ENCODE results near the gene PDGFC.

PDGFC gene

GRCh38 chr4:156775813-156776212 lies 195.8 kb downstream of the PDGFC start:
- DNase-seq = peak; percentile 84

DNA sequence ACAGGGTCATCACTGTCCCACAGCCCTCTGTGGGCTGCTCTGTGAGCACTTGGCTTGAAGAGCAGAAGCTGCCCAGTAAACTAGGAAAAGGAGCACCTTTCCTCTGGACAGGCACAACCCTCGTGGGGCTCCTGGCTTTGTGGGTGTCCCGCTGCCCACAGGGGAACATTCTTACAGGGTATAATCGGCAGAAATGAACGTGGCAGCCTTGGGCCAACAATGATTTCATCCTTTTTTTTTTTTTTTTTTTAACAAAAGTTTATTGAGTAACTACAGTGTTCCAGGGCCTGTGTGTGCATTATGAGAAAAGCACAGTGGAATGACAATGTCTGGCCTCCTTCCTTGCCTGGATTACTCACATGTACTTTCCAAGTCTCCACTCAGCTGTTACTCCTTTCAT lies 197.2 kb downstream of the PDGFC start:
- DNase-seq = no peak

DNA sequence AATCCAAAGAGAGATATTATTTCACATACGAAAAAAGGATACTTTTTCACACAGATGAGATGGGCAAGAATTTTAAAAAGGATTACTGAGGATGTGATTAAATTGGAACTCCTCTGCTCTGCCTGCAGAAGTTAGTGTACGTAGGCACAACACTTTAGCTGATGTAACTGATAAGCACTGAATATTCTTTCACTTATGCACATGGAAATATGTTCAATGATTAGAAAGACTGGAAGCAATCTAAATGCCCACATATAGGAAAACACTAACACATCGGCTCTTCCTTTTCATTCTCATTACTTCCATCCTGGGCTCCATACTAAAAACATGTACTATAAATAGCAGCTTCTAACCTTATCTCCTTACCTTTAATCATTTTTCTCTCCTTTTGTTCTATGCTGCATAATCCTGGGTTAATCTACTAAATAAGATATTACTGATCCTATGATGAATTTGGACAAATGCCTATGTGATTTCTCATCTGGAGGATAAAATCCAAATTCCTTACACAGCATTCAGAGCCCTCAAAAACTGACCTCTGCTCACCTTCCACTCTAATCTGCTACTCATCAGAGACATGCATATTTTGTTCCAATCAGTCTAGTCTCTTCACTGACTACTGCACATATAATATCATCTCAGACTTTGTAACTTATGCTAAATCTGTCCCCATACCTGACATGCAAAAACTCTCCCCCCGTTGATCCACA lies 197.8 kb downstream of the PDGFC start:
- no peak for DNase-seq

GRCh38 chr4:156771171-156771837 lies 200.3 kb downstream of the PDGFC start:
- peak; percentile 33 for DNase-seq

DNA sequence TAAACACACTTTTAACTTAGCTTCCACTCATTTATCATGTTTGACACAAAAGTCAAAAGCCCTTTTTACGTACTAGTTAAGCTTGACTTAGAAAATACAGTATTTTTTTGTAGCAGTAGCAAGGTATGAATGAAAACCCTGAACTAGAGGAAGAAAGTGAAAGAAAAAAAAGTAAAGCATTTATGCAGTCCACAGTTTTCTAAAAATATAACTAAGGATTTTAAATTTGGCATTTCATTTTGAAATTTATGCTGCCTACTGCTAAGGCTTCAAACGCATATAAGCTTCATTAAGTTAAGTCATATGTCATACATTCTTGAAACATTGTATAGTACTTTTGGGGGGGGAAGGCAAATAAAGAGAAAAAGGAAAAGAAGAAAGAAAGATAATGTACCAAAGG lies 201.5 kb downstream of the PDGFC start:
- no peak for DNase-seq

- no peak for DNase-seq
Measured at GRCh38 chr4:156767911-156768415, 203.6 kb downstream of the PDGFC start.

DNA sequence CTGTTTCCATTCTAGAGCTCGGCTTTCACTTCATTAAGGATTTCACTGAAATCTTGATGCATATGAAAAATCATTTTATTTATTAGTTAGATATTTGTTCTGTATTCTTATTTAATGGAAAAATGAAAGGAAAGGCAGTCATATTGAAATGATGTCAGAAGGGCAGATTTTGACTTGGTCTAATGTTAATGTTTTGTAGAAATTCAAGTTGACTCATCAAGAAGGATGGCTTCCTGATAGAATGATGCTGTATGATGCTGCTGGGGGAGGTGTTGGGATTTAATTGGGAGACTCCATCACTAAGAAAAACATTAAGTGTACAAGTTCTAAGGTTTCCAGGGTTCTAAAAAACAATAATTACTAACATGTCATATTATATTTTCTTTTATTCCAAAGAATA lies 204.8 kb downstream of the PDGFC start:
- no peak for DNase-seq

DNA sequence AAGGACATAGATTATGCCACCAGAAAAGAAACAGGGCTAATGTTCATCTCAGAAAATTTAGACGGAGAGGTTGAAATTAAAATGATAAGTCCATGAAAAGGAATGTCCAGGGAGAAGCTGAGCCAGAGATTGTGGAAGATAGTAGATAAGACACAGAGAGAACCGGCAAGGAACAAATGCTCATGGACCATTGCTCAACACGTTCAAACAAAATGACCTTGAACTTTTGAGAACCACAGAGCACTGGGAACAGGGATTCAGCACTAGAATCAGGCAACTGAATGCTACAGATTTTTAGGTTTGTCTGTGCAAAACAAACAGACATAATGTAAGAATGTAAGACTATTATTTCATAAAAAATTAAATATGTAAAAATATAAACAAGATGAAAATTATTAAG lies 206.3 kb downstream of the PDGFC start:
- DNase-seq = no peak

DNA sequence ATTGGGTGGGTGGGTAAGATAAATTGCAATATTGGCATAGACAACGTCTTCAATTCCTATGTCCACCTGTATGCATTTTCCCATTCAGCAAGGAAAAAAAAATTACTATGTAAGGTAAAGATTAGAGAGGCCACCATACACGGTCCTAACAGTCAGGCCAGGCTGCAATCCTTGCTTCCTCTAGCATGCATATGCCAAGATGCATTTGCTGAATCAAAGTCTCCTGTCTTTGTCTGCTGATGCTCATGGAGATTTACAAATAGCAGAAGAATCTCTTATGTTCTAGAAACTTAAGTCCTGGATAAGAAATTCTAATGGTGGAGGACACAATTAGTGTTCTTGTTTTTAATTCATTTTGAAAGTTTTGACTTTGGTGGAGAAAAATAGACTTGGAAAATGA lies 206.8 kb downstream of the PDGFC start:
- no peak for DNase-seq

DNA sequence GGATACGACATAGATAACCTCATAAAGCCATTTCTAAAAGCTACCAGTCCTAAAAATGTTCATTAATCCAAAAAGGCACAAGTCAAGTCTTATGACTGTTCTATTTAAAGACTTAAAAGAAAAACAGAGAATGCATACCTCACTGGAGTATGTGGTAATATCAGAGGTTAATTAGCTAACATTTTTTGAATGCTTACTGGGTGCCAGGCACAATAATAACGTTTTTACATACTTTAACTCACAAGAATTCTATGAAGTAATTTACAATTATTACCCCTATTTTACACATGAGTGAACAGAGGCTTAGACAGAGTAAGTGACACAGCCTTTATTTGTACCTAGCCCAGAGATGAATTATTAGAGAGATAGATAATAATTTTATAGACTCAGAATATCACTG lies 207.5 kb downstream of the PDGFC start:
- no peak for DNase-seq

GRCh38 chr4:156763511-156763910 lies 208.1 kb downstream of the PDGFC start:
- DNase-seq = no peak

DNA sequence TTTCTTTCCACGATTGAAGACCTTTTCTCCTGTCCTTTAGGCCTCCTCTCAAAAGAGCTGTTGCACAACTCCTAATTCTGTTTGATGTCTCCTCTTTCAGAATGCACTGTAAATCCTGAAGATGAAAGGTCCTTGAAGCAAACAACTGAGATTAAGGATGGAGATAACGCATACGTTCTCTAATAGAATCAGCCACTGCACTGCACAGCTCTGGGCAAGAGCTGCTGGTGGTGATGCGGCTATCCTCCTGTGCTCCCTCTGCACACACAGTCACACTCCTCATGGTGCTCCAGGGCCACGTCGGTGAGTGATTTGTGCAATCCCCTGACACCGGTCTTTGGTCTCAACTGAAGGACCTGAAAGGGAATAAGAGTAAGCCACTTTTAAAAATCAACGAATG lies 208.7 kb downstream of the PDGFC start:
- no peak for DNase-seq

DNA sequence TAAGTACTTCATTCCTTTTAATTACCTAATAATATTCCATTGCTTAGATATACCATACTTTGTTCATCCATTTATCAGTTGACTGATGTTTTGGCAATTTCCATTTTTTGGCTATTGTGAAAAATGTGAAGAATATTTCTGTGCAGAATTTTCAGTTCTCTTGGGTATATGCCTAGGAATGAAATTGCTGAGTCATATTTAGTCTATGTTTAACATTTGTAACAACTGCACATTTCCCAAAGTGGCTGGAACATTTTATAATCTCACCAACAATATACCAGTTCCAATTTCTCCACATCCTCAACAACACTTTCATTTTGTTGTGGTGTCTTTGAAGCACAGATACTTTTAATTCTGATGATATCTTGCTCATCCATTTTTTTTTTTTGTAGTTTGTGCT lies 215.5 kb downstream of the PDGFC start:
- no peak for DNase-seq

GRCh38 chr4:156754832-156755570 lies 216.6 kb downstream of the PDGFC start:
- DNase-seq = peak; percentile 60

DNA sequence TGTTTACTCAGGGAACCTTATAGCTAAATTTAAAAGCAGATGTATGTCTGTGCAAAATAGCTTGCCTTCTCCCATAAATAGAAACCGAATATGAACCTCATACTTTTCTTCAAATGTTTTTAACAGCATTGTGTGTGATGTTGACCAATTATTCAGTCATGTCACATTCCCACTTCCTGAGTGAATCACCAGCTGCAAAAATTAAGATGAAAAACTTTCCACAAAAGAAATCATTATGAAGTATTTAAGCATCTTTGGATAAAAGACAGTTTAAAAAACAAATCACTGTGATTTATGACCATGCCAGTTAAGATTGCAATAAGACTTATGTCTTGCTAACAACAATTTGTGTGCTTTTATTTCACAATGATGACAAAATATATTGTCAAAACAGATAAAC lies 220.1 kb downstream of the PDGFC start:
- peak; percentile 9 for DNase-seq

DNA sequence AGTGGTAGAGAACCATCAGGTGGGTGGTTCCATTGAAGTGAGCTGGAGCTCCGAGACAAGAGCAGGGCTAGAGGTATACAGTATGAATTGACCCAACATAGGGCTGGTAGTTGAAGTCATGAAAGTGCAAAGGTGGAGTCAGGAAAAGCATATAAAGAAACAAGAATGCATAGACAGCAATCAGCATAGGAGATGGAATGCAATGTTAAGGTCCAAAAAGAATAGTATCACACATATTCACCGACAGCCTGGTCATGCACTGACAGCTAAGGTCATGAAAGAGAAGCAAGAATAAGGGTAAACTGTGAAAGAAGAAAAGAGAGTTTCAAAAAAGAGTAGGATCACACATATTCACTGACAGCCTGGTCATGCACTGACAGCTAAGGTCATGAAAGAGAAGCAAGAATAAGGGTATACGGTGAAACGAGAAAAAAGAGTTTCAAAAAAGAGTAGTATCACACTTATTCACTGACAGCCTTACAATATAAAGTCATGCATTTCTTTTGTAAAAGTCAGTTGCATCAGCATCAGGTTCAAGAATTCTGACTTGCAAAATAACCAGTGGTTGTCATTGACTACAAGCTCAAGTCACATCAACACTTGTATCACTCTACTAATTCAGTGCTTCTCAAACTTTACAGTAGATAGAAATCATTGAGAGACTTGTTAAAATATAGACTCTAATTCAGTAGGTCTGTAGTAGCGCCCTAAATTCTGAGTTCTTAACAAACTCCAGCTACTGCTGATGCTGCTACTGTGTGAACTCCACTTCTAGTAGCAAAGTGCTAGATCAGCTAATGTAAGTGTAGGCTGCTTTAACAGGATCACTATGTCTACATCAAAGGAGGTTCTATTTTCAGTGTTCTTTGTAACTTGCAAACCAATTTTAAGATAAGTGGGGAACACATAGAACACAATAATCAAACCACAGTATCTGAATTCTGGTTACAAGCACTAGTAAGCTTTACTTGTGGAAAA lies 221.9 kb downstream of the PDGFC start:
- DNase-seq = no peak

- DNase-seq = no peak
Measured at GRCh38 chr4:156746111-156746510, 225.5 kb downstream of the PDGFC start.

- DNase-seq = no peak
Measured at GRCh38 chr4:156738766-156739165, 232.8 kb downstream of the PDGFC start.

- DNase-seq = no peak
Measured at GRCh38 chr4:156734965-156735895, 236.4 kb downstream of the PDGFC start.

GRCh38 chr4:156733582-156733981 lies 238.0 kb downstream of the PDGFC start:
- no peak for DNase-seq

- DNase-seq = no peak
Measured at GRCh38 chr4:156732634-156733033, 239.0 kb downstream of the PDGFC start.

GRCh38 chr4:156729416-156729815 lies 242.2 kb downstream of the PDGFC start:
- no peak for DNase-seq

Data from MV-4-11 (cell line).